Measurements from ENCODE around the gene ABLIM2. TPM values are rescaled to one million over a fixed set of nuclear protein-coding genes. Genes with fewer than 3 reads are reported as not detected.

Gene ABLIM2
- total RNA-seq, 2 donors from 2014 or later = 5.7 to 11.2 TPM

DNA sequence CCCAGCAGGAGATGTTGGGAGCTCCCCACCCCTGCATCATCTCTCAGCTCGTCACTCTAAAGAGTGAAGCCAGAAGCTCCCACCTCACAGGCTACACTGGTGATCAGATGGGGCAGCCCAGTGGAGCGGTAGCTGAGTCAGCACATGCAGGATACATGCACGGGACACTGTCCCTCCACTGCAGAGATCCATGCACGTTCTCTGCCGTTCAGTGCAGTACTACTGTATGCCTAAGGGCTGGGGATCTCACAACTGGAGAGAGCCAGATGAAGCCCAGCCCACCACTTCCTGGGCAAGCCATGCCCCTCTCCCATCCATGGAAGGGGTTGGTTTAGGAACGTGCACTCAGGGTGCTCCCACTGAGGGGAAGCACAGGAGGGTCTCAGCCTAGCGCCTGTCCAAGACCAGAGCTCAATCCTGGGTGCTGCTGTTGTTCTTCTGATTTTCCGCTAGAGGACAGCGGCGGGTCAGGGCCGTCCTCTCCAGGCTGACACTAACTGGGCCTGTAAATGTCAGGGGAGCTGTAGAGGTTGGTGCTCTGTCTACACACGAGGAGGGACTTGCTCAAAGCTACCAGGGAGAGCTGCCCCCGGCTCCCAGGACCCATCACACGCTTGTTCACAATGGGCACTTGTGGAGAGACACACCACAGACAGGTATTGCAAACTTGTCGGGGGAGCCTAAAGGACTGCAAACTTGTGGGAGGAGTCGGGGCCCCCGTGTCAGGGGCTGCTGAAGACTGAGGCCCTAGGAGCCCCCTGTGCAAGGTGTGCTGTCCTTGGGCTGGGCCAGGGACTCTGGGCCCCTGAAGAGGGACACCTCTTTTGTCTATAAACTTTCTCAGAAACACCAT, 18.2 kb upstream of the ABLIM2 start:
- TF ChIP-seq, protein P1, sequence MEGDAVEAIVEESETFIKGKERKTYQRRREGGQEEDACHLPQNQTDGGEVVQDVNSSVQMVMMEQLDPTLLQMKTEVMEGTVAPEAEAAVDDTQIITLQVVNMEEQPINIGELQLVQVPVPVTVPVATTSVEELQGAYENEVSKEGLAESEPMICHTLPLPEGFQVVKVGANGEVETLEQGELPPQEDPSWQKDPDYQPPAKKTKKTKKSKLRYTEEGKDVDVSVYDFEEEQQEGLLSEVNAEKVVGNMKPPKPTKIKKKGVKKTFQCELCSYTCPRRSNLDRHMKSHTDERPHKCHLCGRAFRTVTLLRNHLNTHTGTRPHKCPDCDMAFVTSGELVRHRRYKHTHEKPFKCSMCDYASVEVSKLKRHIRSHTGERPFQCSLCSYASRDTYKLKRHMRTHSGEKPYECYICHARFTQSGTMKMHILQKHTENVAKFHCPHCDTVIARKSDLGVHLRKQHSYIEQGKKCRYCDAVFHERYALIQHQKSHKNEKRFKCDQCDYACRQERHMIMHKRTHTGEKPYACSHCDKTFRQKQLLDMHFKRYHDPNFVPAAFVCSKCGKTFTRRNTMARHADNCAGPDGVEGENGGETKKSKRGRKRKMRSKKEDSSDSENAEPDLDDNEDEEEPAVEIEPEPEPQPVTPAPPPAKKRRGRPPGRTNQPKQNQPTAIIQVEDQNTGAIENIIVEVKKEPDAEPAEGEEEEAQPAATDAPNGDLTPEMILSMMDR (IDR thresholded peaks at IDR 0.05) = peak; percentile 82 to 90
- H3K4me3 ChIP-seq = no peak overlapping the region
- peaks cover 0 to 13% of the 10 kb centered on the region in 2 donors for H3K4me1 ChIP-seq
- H3K27ac ChIP-seq = no peak overlapping the region
- DNase-seq (ENCODE audit: low spot score) = peak; percentile 72
- H3K27me3 ChIP-seq = no peaks in the 10 kb centered on the region
- H3K36me3 ChIP-seq = no peaks in the 10 kb centered on the region
- no peaks in the 10 kb centered on the region for H3K9me3 ChIP-seq

DNA sequence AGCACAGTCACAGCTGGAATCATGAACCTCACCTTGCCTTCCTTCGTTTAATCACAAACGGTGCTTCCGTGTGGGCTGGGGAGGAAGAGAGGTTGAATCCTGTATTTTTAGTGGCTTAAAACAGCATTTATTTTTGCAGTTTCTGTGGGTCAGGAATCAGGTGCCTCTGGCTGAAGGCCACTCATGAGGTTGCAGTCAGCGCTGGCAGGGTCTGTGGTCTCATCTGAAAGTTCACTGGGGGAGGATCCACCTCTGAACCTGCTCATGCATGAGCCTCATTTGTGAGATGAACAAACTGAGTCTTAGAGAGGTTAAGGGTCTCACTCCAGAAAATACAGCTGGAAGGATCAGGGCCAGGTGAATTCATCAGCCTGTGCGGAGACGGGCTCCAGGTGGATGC, 17.1 kb upstream of the ABLIM2 start:
- Histone ChIP-seq H3K27ac (no peak overlapping the region), H3K27me3 (no peaks in the 10 kb centered on the region), H3K4me1 (peaks cover 0 to 6% of the 10 kb centered on the region in 2 donors), H3K4me3 (no peak overlapping the region), H3K9me3 (no peaks in the 10 kb centered on the region), H3K36me3 (no peaks in the 10 kb centered on the region)
- TF ChIP-seq, protein P1 (IDR thresholded peaks at IDR 0.05) = no peak
- no peak for DNase-seq (ENCODE audit: low spot score)

DNA sequence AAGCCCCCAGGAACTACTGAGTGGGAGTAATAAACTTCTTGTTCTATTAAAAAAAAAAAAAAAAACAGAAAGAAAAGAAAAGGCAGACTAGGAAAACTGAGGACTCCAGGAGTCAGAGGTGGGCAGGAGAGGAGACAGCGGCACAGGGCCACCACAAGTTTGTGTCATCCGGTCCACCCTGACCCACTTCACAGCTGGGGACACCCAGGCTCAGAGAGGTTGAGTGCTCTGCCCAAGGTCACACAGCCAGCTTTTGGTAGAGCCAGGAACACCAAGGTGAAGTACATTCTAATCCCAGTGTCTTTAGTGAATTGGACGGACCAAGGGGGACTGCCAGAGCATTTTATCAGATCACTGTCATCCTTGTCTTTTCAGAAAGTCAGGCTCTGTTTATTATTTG, 16.4 kb upstream of the ABLIM2 start:
- H3K4me3 ChIP-seq = no peak overlapping the region
- H3K27ac ChIP-seq = no peak overlapping the region
- no peak for DNase-seq (ENCODE audit: low spot score)
- H3K9me3 ChIP-seq = no peaks in the 10 kb centered on the region
- H3K36me3 ChIP-seq = no peaks in the 10 kb centered on the region
- no peaks in the 10 kb centered on the region for H3K27me3 ChIP-seq
- peaks cover 0 to 6% of the 10 kb centered on the region in 2 donors for H3K4me1 ChIP-seq
- TF ChIP-seq, protein P1 (IDR thresholded peaks at IDR 0.05) = no peak

DNA sequence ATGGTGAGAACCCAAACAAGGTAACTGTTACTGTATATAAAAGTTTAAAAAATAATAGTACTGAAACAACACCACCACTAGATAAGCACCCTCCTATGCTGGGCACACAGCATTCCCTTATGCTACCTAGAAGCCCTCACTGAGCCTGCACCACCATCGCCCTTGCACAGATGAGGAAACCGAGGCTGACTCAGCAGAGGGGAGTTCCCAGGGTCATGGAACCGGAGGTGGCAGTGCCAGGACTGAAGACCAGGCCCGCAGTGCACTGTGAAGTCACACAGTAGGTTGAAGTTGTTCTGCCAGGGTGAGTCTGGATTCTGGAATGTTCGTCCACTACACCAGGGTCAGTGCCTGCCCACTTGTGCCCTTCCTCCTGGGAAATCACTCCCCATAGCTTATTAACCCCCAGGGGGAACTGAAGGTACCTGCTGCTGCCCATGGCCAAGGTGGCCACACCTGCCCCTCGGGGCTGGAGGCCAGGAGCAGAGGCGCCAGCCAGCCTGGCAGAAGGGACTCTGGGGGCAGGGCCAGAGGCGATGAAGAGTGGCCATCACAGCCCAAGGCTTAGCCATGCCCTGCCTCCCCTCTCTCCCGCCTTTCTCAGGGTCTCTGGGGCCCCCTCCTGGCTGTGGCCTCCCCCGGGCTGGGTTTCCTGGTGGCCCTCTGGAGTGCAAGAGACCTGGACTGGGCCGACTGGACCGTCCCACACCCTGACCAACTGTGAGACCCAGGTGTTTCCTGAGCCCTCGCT, 15.1 kb upstream of the ABLIM2 start:
- H3K4me1 ChIP-seq = peaks cover 0 to 6% of the 10 kb centered on the region in 2 donors
- H3K27ac ChIP-seq = no peak overlapping the region
- no peaks in the 10 kb centered on the region for H3K27me3 ChIP-seq
- peaks cover 0 to 4% of the 10 kb centered on the region in 2 donors for H3K9me3 ChIP-seq
- no peak for DNase-seq (ENCODE audit: low spot score)
- TF ChIP-seq, protein P1 (IDR thresholded peaks at IDR 0.05) = no peak
- no peaks in the 10 kb centered on the region for H3K36me3 ChIP-seq
- no peak overlapping the region for H3K4me3 ChIP-seq

DNA sequence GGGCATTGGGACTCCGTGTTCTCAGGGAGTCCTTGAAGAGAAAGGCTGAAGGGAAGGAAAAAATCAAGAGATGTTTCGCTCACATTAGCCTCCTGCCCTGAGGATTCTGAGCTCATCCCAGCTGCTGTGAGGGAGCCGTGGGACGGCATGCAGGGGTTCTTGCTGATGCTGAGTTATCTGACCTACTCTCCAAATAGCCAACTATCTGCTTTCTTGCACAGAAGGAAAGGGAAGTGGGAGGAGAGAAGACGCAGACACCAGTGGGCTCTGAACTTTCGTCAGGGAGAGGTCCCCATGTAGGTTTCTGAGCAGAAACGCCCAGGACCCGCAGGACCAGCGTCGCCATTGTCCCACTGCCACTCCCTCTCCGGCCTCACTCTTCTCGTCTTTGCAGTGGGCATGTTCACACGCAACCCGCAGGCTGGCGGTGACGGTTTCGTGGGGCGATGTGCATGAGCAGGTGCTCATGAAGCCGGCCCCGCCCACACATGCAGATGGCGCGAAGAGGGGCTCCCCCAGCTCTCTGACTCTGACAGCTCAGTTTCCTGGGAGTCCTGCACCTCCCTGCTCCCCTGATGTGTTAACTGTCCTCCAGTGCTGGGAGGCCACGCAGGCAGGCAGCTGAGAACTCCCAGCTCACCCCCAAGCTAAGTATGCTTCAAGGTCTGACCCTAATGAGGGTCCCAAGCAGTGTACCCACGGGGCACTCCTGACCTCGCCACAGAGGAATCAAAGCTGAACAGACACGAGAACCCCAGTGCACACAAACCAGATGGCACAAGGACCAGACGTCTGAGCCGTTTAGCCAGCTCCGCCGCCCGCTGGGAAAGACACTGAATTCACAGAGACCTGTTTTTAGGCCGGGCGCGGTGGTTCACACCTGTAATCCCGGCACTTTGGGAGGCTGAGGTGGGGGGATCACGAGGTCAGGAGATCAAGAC, 13.6 kb upstream of the ABLIM2 start:
- DNase-seq (ENCODE audit: low spot score) = no peak
- Histone ChIP-seq H3K4me1 (peaks cover 0 to 6% of the 10 kb centered on the region in 2 donors), H3K27ac (no peak overlapping the region), H3K27me3 (no peaks in the 10 kb centered on the region), H3K4me3 (no peak overlapping the region), H3K36me3 (no peaks in the 10 kb centered on the region), H3K9me3 (peaks cover 4 to 14% of the 10 kb centered on the region in 2 donors)
- TF ChIP-seq, protein P1 (IDR thresholded peaks at IDR 0.05) = no peak
